Ovary (tissue), 1 donor: ENCODE data around the gene ZMIZ1.

Source experiments
- EP300 ChIP-seq: sonication (generic); formaldehyde crosslinking; IDR thresholded peaks from one replicate; pipeline ENCODE4 v1.6.1; 2017; ENCODE audit warnings: antibody characterized with exemption
- POLR2A ChIP-seq: fragments of 450-650 bp; IDR thresholded peaks from one replicate; pipeline ENCODE4 v1.6.1; 2017; ENCODE audit warnings: antibody characterized with exemption, mild to moderate bottlenecking, moderate library complexity

GRCh38 chr10:79079054-79079397 is 10.3 kb downstream of the ZMIZ1 start:
- no peak for TF ChIP-seq EP300
- no peak for TF ChIP-seq POLR2A
